Vagina (tissue), 2 donors: Measurements from ENCODE around the gene RCSD1.

Experiments used
- CTCF ChIP-seq, 3 experiments: fragments of 450-650 bp in 2 of 3; fragments of 200-600 bp in 1 of 3; sonication (generic) in 1 of 3; IDR thresholded peaks; one replicate each; pipeline ENCODE4 v1.5.1; 2017 to 2019; ENCODE audit warnings: antibody characterized with exemption in 3 of 3, mild to moderate bottlenecking in 2 of 3, moderate library complexity in 2 of 3
- POLR2A ChIP-seq, 2 donors: fragments of 450-650 bp; IDR thresholded peaks; one replicate each; pipeline ENCODE4 v1.6.1; 2017; ENCODE audit warnings: antibody characterized with exemption in 2 of 2, mild to moderate bottlenecking in 2 of 2, moderate library complexity in 2 of 2

GRCh38 chr1:167690053-167690452 is 60.0 kb downstream of the RCSD1 start:
- TF ChIP-seq CTCF (IDR thresholded peaks at IDR 0.05) = no peak
- TF ChIP-seq POLR2A (IDR thresholded peaks at IDR 0.05) = no peak
